GM10266 (cell line): Measurements from ENCODE around the gene GPATCH2.

Source experiments
- DNase-seq: peaks from one replicate; pipeline ENCODE4 v3.0.0; 2012; ENCODE audit errors: extremely low spot score
- TF ChIP-seq, protein P1 (sequence below): IDR thresholded peaks from 2 replicates; pipeline ENCODE4 v1.5.1; 2012; ENCODE audit warnings: mild to moderate bottlenecking, low read depth; ENCODE audit not compliant: control insufficient read depth, insufficient read depth; ENCODE audit errors: missing control alignments

The GPATCH2 gene

GRCh38 chr1:217469983-217470382, 160.9 kb downstream of the GPATCH2 start:
- no peak for DNase-seq
- TF ChIP-seq, protein P1, sequence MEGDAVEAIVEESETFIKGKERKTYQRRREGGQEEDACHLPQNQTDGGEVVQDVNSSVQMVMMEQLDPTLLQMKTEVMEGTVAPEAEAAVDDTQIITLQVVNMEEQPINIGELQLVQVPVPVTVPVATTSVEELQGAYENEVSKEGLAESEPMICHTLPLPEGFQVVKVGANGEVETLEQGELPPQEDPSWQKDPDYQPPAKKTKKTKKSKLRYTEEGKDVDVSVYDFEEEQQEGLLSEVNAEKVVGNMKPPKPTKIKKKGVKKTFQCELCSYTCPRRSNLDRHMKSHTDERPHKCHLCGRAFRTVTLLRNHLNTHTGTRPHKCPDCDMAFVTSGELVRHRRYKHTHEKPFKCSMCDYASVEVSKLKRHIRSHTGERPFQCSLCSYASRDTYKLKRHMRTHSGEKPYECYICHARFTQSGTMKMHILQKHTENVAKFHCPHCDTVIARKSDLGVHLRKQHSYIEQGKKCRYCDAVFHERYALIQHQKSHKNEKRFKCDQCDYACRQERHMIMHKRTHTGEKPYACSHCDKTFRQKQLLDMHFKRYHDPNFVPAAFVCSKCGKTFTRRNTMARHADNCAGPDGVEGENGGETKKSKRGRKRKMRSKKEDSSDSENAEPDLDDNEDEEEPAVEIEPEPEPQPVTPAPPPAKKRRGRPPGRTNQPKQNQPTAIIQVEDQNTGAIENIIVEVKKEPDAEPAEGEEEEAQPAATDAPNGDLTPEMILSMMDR: no peak

GRCh38 chr1:217465102-217465501, 165.8 kb downstream of the GPATCH2 start:
- TF ChIP-seq, protein P1: no peak
- DNase-seq: no peak

- TF ChIP-seq, protein P1: no peak
- no peak for DNase-seq
Measured at GRCh38 chr1:217462666-217463065, 168.2 kb downstream of the GPATCH2 start.

DNA sequence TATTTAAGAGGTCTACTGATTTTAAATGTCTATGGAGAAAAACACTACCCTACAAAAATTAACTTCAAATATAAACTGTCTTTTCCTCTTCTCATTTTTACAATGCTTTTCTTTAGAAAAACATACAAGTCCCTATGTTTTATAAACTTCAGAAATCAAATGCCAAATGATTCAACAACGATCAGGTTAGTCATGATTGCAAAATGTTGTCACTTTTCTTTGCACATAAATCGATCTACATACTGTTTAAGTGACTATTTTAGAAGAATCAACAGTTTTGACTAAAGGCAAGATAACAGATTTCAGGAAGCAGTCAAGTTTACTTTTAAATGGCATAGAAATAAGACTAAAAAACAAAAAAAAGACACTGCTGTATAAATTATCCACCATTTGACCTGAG, 168.7 kb downstream of the GPATCH2 start:
- no peak for DNase-seq
- TF ChIP-seq, protein P1: no peak

GRCh38 chr1:217457016-217457415, 173.9 kb downstream of the GPATCH2 start:
- DNase-seq: no peak
- TF ChIP-seq, protein P1: no peak

- DNase-seq: no peak
Measured at GRCh38 chr1:217456261-217456660, 174.6 kb downstream of the GPATCH2 start.

DNA sequence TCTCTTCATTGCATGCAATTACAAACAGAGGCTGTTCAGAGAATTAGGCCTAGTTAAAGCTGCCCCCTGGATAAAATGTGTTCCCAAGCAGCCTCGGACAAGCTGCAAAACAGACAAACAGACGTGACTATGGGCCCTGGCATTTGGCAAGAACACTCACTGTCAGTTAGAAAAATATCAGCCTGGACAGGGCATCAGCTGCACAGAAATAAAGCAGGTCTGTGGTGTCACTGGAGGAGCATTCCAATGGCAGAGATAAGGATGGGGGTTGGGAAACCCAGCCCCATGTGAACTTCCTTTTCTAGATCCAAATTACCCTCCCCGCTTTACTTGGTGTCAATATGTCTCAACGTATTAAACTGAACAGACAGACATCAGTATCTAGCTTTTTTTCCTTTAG, 177.1 kb downstream of the GPATCH2 start:
- TF ChIP-seq, protein P1: no peak
- DNase-seq: no peak

More at GRCh38 chr1:217456261-217456660, 174.6 kb downstream of the GPATCH2 start:
- TF ChIP-seq, protein P1: no peak

GRCh38 chr1:217449370-217449769, 181.5 kb downstream of the GPATCH2 start:
- no peak for DNase-seq
- TF ChIP-seq, protein P1: no peak
